ENCODE results near the gene MIEN1.

MIEN1 gene

DNA sequence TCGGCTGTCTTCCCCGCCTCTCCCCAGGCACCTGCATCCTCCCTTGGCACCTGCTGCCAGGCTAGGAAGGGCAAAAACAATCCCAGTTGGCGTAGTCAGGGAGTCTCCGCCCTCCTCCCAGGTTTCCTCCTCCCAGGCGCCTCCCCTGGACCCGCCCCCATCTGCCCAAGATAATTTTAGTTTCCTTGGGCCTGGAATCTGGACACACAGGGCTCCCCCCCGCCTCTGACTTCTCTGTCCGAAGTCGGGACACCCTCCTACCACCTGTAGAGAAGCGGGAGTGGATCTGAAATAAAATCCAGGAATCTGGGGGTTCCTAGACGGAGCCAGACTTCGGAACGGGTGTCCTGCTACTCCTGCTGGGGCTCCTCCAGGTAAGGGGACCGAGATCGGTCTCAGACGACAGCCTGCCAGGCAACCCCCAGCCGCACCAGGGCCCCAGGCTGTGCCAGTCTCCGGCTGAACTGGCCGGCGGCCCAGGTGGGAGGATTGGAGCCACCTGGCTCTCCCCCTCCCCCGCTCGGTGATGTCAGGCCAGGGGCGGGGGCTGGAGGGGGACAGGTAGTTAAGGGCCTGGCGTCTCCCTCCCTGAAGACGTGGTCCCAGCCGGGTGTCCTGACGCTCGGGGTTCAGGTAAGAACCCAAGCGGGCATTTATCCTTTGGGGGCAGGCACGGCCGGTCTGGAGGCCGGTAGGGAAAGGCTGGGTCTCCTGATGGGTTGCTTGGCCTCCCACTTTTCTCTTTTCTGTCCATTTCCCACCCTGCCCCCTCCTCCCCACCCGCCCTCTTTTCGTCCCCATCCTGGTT lies 7.6 kb upstream of the MIEN1 start, which contains the start of gene GRB7:
Gene GRB7, plus strand, starts transcription at position 179 of the 808 bp plus-strand sequence. CDS start 4,364 bp downstream, outside the sequence.
- Histone ChIP-seq H3K4me2 (ENCODE audit: low read length) (peak within 1 kb of the TSS; percentile 99), H3K79me2 (no peaks in the 10 kb centered on the region), H3K9me3 (ENCODE audit: control insufficient read depth, low read length) (no peaks in the 10 kb centered on the region), H3K36me3 (ENCODE audit: control insufficient read depth, insufficient read depth, low read length) (no peaks in the 10 kb centered on the region), H3K27ac (peak within 1 kb of the TSS; percentile 95), H2AFZ (peak within 1 kb of the TSS; percentile 91), H3K27me3 (ENCODE audit: control insufficient read depth, insufficient read depth, low read length) (no peaks in the 10 kb centered on the region), H3K4me1 (peaks cover 4% of the 10 kb centered on the region), H3K4me3 (ENCODE audit: low read depth, low read length) (peak within 1 kb of the TSS; percentile 87), H3K9ac (peak within 1 kb of the TSS; percentile 43)
- TF ChIP-seq, protein P1, sequence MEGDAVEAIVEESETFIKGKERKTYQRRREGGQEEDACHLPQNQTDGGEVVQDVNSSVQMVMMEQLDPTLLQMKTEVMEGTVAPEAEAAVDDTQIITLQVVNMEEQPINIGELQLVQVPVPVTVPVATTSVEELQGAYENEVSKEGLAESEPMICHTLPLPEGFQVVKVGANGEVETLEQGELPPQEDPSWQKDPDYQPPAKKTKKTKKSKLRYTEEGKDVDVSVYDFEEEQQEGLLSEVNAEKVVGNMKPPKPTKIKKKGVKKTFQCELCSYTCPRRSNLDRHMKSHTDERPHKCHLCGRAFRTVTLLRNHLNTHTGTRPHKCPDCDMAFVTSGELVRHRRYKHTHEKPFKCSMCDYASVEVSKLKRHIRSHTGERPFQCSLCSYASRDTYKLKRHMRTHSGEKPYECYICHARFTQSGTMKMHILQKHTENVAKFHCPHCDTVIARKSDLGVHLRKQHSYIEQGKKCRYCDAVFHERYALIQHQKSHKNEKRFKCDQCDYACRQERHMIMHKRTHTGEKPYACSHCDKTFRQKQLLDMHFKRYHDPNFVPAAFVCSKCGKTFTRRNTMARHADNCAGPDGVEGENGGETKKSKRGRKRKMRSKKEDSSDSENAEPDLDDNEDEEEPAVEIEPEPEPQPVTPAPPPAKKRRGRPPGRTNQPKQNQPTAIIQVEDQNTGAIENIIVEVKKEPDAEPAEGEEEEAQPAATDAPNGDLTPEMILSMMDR (IDR thresholded peaks at IDR 0.05): no peak

DNA sequence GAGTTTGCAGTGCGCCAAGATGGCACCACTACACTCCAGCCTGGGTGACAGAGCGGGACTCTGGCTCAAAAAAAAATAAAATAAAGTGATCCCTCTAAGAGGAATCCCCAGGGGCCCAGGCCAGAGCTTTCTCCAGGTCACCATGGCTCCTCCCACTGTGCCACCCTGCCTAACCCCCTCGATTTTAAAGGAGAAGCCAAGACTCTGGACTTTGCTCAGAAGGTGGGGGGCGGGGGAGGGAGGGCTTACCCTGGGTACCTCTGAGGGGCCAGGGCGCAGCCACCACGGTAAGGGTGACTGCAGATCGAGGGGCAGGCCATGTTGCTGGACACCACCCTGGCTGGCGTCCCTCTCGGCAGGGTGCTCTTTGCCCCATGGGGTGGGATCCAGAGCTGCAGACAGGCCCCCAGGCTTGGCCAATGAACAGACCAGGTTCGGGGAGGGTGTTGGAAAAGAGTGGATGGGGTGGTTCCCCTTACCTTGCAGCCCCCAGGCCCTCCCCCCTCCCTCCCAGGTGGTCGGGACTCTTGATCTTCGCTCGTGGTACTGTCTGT lies 7.0 kb upstream of the MIEN1 start:
- H3K4me2 ChIP-seq (ENCODE audit: low read length): peak overlapping the region; percentile 99
- no peaks in the 10 kb centered on the region for H3K9me3 ChIP-seq (ENCODE audit: control insufficient read depth, low read length)
- no peaks in the 10 kb centered on the region for H3K79me2 ChIP-seq
- no peak overlapping the region for H3K9ac ChIP-seq
- H3K27me3 ChIP-seq (ENCODE audit: control insufficient read depth, insufficient read depth, low read length): no peaks in the 10 kb centered on the region
- peak overlapping the region; percentile 87 for H3K4me3 ChIP-seq (ENCODE audit: low read depth, low read length)
- H3K4me1 ChIP-seq: peaks cover 4% of the 10 kb centered on the region
- H3K27ac ChIP-seq: peak overlapping the region; percentile 95
- peak overlapping the region; percentile 91 for H2AFZ ChIP-seq
- TF ChIP-seq, protein P1 (IDR thresholded peaks at IDR 0.05): no peak
- H3K36me3 ChIP-seq (ENCODE audit: control insufficient read depth, insufficient read depth, low read length): no peaks in the 10 kb centered on the region

DNA sequence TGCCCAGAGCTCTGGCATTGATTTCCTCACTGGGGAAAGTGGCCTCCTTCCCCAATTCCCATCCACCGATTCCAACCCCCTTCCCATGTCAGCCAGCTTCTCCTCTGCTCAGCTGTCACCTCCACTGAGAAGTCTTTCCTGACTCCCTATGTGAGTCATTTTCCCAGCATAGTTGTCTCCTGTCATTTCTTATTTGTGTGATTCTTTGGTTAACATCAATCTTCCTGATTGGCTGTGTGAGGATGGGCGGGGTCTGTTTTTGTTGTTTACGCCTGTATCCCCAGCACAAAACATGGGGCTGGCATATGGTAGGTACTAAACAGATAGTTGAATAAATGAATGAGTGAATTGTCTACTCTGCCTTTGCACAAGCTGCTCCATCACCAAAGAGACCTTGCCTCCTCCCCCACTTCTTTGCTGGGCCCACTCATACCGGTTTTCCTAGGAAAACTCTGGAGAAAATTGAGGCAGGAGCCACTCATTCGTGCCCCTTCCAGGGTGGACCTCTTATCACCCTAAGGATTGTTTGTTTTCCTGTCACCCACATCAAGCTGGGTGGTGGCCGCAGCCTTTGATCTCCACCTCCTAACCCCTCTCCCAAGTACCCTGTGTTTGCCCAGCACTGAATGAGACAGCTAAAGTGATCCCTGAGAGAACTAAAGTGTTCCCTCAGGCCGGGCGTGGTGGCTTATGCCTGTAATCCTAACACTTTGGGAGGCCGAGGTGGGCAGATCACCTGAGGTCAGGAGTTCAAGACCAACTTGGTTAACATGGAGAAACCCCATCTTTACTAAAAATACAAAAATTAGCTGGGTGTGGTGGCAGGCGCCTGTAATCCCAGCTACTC lies 6.2 kb upstream of the MIEN1 start:
- H3K79me2 ChIP-seq: no peaks in the 10 kb centered on the region
- TF ChIP-seq, protein P1 (IDR thresholded peaks at IDR 0.05): no peak
- no peak overlapping the region for H3K4me2 ChIP-seq (ENCODE audit: low read length)
- no peaks in the 10 kb centered on the region for H3K36me3 ChIP-seq (ENCODE audit: control insufficient read depth, insufficient read depth, low read length)
- no peaks in the 10 kb centered on the region for H3K9me3 ChIP-seq (ENCODE audit: control insufficient read depth, low read length)
- no peak overlapping the region for H3K9ac ChIP-seq
- H3K27ac ChIP-seq: no peak overlapping the region
- no peak overlapping the region for H2AFZ ChIP-seq
- peaks cover 4% of the 10 kb centered on the region for H3K4me1 ChIP-seq
- H3K4me3 ChIP-seq (ENCODE audit: low read depth, low read length): no peak overlapping the region
- no peaks in the 10 kb centered on the region for H3K27me3 ChIP-seq (ENCODE audit: control insufficient read depth, insufficient read depth, low read length)

DNA sequence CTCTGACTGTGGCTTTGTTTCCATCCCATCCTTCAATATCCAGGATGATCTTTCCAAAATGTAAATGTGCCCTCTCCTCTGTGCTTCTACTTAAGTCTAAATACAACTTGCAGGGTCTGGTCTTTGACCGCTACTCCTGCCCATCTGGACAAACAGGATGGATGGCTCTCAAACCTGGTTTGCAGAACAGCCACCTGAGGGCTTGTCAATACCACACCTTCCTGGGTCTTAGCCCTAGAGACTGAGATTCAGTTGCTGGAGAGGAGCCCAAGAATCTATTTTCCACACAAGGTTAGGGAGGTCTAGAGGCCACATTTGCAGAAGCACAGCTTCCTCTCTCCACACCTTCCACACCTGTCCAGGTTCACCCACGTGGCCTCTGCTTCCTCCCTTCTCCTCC lies 5.5 kb upstream of the MIEN1 start:
- Histone ChIP-seq H3K36me3 (ENCODE audit: control insufficient read depth, insufficient read depth, low read length) (no peaks in the 10 kb centered on the region), H2AFZ (no peak overlapping the region), H3K79me2 (no peaks in the 10 kb centered on the region), H3K4me1 (peaks cover 4% of the 10 kb centered on the region), H3K27ac (no peak overlapping the region), H3K4me3 (ENCODE audit: low read depth, low read length) (no peak overlapping the region), H3K27me3 (ENCODE audit: control insufficient read depth, insufficient read depth, low read length) (no peaks in the 10 kb centered on the region), H3K4me2 (ENCODE audit: low read length) (no peak overlapping the region), H3K9me3 (ENCODE audit: control insufficient read depth, low read length) (no peaks in the 10 kb centered on the region), H3K9ac (no peak overlapping the region)
- TF ChIP-seq, protein P1 (IDR thresholded peaks at IDR 0.05): no peak
